Large intestine (tissue), 3 donors: ENCODE measurements around the gene C4orf50. TPM values are rescaled to one million over a fixed set of nuclear protein-coding genes. Genes with fewer than 3 reads are reported as not detected.

Source experiments
- DNase-seq, 2 donors: peaks; one replicate each; pipeline versions ENCODE4 v3.0.0 to v3.0.0-alpha.2; 2013
- H3K27ac ChIP-seq: one replicate; pipeline ENCODE4 v1.5.1; 2013; ENCODE audit warnings: low read length
- H3K27me3 ChIP-seq: 2 replicates; pipeline ENCODE4 v1.6.1; 2013; ENCODE audit warnings: low read length; ENCODE audit not compliant: control insufficient read depth, insufficient read depth
- H3K36me3 ChIP-seq: 2 replicates; pipeline ENCODE4 v1.6.1; 2013; ENCODE audit warnings: low read length; ENCODE audit not compliant: control insufficient read depth, insufficient read depth
- H3K4me1 ChIP-seq: one replicate; pipeline ENCODE4 v1.6.1; 2013; ENCODE audit warnings: low read length; ENCODE audit not compliant: control insufficient read depth, insufficient read depth
- H3K4me3 ChIP-seq: one replicate; pipeline ENCODE4 v1.5.1; 2013; ENCODE audit warnings: low read length
- H3K9me3 ChIP-seq: one replicate; pipeline ENCODE4 v1.6.1; 2013; ENCODE audit warnings: mild to moderate bottlenecking, low read depth, low read length, moderate library complexity; ENCODE audit not compliant: control insufficient read depth
- WGBS: methylation state at CpG from one replicate; pipeline ENCODE4 v1.1.5; 2013; ENCODE audit warnings: low lambda C conversion rate; ENCODE audit not compliant: insufficient coverage; 5-methylcytosine and 5-hydroxymethylcytosine counted together
- polyA plus RNA-seq: library from polyadenylated mRNA; unstranded; fragments of 120-200 nt; gene quantifications from one replicate; pipeline ENCODE4 v1.2.1, GENCODE V29; 2013

C4orf50 gene
- polyA plus RNA-seq, 1 donor, result 0.58 TPM

GRCh38 chr4:5892323-5893003, 125.8 kb downstream of the C4orf50 start:
- Histone ChIP-seq H3K4me3 (no peak overlapping the region), H3K27me3 (peaks cover 72% of the 10 kb centered on the region), H3K36me3 (no peaks in the 10 kb centered on the region), H3K27ac (no peak overlapping the region), H3K9me3 (peaks cover 7% of the 10 kb centered on the region), H3K4me1 (no peaks in the 10 kb centered on the region)
- WGBS, result no CpG with 5 or more reads among the region's 100 CpGs
- DNase-seq, result no peak

GRCh38 chr4:5891563-5892322, 126.5 kb downstream of the C4orf50 start:
- peaks cover 79% of the 10 kb centered on the region for H3K27me3 ChIP-seq
- no peaks in the 10 kb centered on the region for H3K36me3 ChIP-seq
- whole genome bisulfite sequencing, result no CpG with 5 or more reads among the region's 34 CpGs
- no peak for DNase-seq
- H3K27ac ChIP-seq, result no peak overlapping the region
- no peaks in the 10 kb centered on the region for H3K4me1 ChIP-seq
- peaks cover 7% of the 10 kb centered on the region for H3K9me3 ChIP-seq
- H3K4me3 ChIP-seq, result no peak overlapping the region

GRCh38 chr4:5890063-5890727, 128.0 kb downstream of the C4orf50 start:
- H3K9me3 ChIP-seq, result peaks cover 7% of the 10 kb centered on the region
- H3K4me3 ChIP-seq, result peak overlapping the region; percentile 21
- H3K27ac ChIP-seq, result peak overlapping the region; percentile 31
- no peaks in the 10 kb centered on the region for H3K36me3 ChIP-seq
- DNase-seq, result peak; percentile 46 to 49
- no CpG with 5 or more reads among the region's 41 CpGs for WGBS
- no peaks in the 10 kb centered on the region for H3K4me1 ChIP-seq
- H3K27me3 ChIP-seq, result peaks cover 81% of the 10 kb centered on the region

- no peak for DNase-seq
- WGBS, result no CpG with 5 or more reads among the region's 8 CpGs
- Histone ChIP-seq H3K4me3 (no peak overlapping the region), H3K4me1 (no peaks in the 10 kb centered on the region), H3K9me3 (peaks cover 7% of the 10 kb centered on the region), H3K36me3 (no peaks in the 10 kb centered on the region), H3K27ac (no peak overlapping the region), H3K27me3 (peaks cover 73% of the 10 kb centered on the region)
Measured at GRCh38 chr4:5889002-5889696, 129.1 kb downstream of the C4orf50 start.

DNA sequence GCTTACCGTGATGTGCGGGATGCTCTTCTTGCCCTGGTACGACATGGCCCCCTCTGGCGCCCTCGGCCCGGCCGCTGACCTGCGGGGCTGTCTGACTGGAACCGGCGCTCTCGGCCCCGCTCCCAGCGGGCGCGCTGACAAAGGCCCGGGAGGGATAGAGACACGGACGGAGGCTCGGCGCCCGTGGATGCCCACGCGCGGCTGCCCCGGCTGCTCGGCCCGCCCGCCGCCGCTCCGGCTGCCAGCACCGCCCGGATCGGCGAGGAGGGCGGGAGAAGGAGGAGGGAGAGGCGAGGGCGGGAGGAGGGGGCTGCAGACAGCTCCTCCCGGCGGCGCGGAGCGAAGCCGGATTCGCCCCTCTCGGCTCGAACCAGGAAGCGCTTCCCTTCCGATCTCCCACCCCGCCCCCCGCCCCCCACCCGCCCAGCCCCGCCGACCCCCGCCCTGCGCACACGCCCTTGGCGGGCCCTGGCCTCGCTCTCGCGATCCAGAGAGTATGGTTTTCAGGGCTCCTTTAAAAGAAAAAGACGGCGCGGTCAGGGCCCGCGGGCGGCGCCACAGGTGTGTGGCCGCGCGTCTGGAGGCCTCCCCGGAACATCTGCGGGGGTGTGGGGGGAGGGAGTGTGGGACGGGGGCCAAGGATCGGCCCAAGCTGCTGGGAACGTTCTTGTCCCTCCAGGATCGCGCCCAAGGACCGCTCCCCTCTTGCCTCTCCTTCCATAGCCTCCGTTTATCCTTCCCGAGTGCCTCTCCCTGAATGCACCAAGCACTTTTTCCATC, 129.8 kb downstream of the C4orf50 start:
- Histone ChIP-seq H3K27ac (no peak overlapping the region), H3K36me3 (no peaks in the 10 kb centered on the region), H3K4me3 (peak overlapping the region; percentile 26), H3K27me3 (peaks cover 65% of the 10 kb centered on the region), H3K9me3 (peaks cover 7% of the 10 kb centered on the region), H3K4me1 (no peaks in the 10 kb centered on the region)
- WGBS, result 7% methylated on average over 2 of the region's 81 CpGs
- peak; percentile 21 to 26 for DNase-seq

DNA sequence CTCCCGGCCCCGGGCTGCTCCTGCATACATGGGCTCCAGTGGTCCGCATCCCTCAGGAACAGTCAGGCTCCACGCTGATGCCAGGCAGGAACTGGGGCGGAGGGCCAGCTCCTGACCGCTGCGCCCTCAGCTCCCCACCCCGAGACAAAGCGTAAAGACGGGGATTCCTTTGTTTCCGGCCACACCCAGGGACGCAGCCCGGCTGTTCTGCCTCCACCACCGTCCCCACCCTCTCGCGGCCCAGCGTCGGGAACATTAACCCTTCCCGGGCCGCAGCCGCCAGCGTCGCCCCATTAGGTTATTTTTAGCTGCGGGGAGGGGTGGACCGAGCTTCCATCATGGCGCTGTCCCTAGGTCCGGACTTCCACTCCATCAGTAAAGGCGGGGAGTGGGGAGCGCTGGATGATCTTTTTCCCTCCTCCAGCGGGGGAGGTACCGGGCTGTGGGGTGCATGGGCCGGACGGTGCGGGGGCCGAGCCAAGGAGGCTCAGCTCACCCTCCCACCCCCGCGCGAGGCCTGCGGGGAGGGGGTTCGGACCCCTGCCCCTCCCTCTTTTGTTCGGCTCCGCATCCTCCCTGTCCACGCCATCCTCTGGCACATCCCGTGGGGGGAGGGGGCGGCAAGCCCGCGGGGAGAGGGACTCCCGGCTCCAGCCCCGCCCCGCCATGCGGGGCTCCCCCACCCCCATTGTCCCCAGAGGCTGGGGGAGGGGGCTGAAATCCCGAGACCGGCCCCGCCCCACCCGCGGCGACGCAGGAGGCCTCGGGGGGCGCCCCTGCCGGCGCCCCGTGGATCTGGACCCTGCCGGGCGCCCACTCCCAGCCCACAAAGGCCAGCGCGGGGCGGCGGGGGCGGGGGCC, 130.6 kb downstream of the C4orf50 start:
- H3K27ac ChIP-seq, result peak overlapping the region; percentile 36
- H3K27me3 ChIP-seq, result peaks cover 62% of the 10 kb centered on the region
- no peak for DNase-seq
- no peaks in the 10 kb centered on the region for H3K36me3 ChIP-seq
- H3K9me3 ChIP-seq, result peaks cover 7% of the 10 kb centered on the region
- H3K4me3 ChIP-seq, result peak overlapping the region; percentile 36
- H3K4me1 ChIP-seq, result no peaks in the 10 kb centered on the region
- WGBS, result no CpG with 5 or more reads among the region's 70 CpGs

DNA sequence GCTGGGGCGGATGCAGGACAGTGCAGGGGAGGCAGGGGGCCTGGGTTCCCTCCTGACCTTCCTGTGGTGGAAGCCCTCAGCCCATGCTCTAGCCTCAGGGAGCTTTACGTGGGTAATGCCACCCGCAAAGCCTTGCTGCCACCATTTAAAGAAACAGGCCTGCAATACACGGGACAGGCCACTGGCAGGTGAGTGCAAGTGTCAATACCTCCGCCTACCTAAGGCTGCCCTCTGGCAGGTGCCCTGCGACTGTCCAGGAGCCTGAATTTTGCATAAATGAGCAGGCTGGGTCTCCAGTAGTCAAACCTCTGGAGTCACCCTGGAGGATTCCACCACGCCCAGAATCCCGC, 131.2 kb downstream of the C4orf50 start:
- DNase-seq, result no peak
- H3K36me3 ChIP-seq, result no peaks in the 10 kb centered on the region
- H3K4me3 ChIP-seq, result peak overlapping the region; percentile 36
- H3K27ac ChIP-seq, result peak overlapping the region; percentile 36
- H3K9me3 ChIP-seq, result peaks cover 7% of the 10 kb centered on the region
- H3K27me3 ChIP-seq, result peaks cover 59% of the 10 kb centered on the region
- H3K4me1 ChIP-seq, result no peaks in the 10 kb centered on the region
- WGBS, result no CpG with 5 or more reads among the region's 8 CpGs

DNA sequence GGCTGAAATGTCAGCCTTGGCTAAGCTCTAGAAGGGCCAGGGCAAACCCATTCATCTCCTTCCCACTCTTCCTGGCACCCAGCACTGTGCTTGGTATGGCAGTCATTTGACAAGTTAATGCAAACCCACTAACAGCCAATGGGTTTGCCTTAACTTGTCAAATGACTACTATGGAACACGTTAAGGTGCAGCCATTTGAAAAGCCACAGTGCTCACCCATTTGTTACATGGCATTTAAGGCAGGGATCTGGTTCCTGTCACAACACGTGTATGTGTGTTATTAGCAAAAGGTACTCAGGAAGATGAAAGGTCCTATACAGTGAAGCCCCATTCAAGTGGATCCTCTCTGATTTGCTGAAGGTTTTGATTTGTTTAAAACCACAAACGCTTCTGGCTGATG, 132.5 kb downstream of the C4orf50 start:
- DNase-seq, result no peak
- no peaks in the 10 kb centered on the region for H3K36me3 ChIP-seq
- H3K27ac ChIP-seq, result no peak overlapping the region
- no peak overlapping the region for H3K4me3 ChIP-seq
- H3K4me1 ChIP-seq, result no peaks in the 10 kb centered on the region
- peaks cover 46% of the 10 kb centered on the region for H3K27me3 ChIP-seq
- 71% methylated on average over 1 of the region's 3 CpGs for WGBS
- peaks cover 7% of the 10 kb centered on the region for H3K9me3 ChIP-seq

- Histone ChIP-seq H3K27ac (no peak overlapping the region), H3K36me3 (no peaks in the 10 kb centered on the region), H3K27me3 (peaks cover 37% of the 10 kb centered on the region), H3K4me3 (no peak overlapping the region), H3K9me3 (peaks cover 3% of the 10 kb centered on the region), H3K4me1 (no peaks in the 10 kb centered on the region)
- no peak for DNase-seq
- WGBS, result 100% methylated on average over 2 of the region's 7 CpGs
Measured at GRCh38 chr4:5884796-5885195, 133.4 kb downstream of the C4orf50 start.
